Adipocyte (in vitro differentiated cells): ENCODE data around the gene MAOA.
"Not testable (repeated sequence)": the region's sequence is repeated elsewhere in the genome, so short reads cannot be mapped to it uniquely, and the experiment has no call there.

Experiments
- DNase-seq: peaks from one replicate; pipeline ENCODE4 v3.0.0-alpha.2; 2015; ENCODE audit warnings: low read depth
- H3K27me3 ChIP-seq: replicated peaks from 2 replicates; pipeline ENCODE4 v1.7.0; 2013; ENCODE audit warnings: mild to moderate bottlenecking, low read length, moderate library complexity; ENCODE audit not compliant: control insufficient read depth, insufficient read depth
- H3K36me3 ChIP-seq: 2 replicates; pipeline ENCODE4 v1.7.0; 2013; ENCODE audit warnings: low read length, mild to moderate bottlenecking, moderate library complexity; ENCODE audit not compliant: control insufficient read depth, insufficient read depth, severe bottlenecking
- H3K4me1 ChIP-seq: 2 replicates; pipeline ENCODE4 v1.7.0; 2013; ENCODE audit warnings: mild to moderate bottlenecking, low read length, moderate library complexity; ENCODE audit not compliant: control insufficient read depth, insufficient read depth
- H3K4me3 ChIP-seq: 2 replicates; pipeline ENCODE4 v1.7.0; 2013; ENCODE audit warnings: mild to moderate bottlenecking, low read length, moderate library complexity
- H3K9ac ChIP-seq: 2 replicates; pipeline ENCODE4 v1.7.0; 2013; ENCODE audit warnings: mild to moderate bottlenecking, low read length, moderate library complexity
- H3K9me3 ChIP-seq: 2 replicates; pipeline ENCODE4 v1.7.0; 2013; ENCODE audit warnings: mild to moderate bottlenecking, low read length, moderate library complexity; ENCODE audit not compliant: control insufficient read depth

MAOA gene

GRCh38 chrX:43664258-43664657, 8.2 kb downstream of the MAOA start:
- peaks cover 50% of the 10 kb centered on the region for H3K4me1 ChIP-seq
- H3K9ac ChIP-seq: peak overlapping the region; percentile 18
- peaks cover 11% of the 10 kb centered on the region for H3K36me3 ChIP-seq
- no peaks in the 10 kb centered on the region for H3K27me3 ChIP-seq
- no peak overlapping the region for H3K4me3 ChIP-seq
- H3K9me3 ChIP-seq: no peaks in the 10 kb centered on the region
- DNase-seq: no peak

- no peak for DNase-seq
Measured at GRCh38 chrX:43664708-43665107, 8.6 kb downstream of the MAOA start.

GRCh38 chrX:43666311-43666912, 10.3 kb downstream of the MAOA start:
- Histone ChIP-seq H3K27me3 (no peaks in the 10 kb centered on the region), H3K9me3 (no peaks in the 10 kb centered on the region), H3K4me3 (no peak overlapping the region), H3K36me3 (peaks cover 11% of the 10 kb centered on the region), H3K4me1 (peaks cover 34% of the 10 kb centered on the region), H3K9ac (no peak overlapping the region)
- DNase-seq: no peak

More at GRCh38 chrX:43664708-43665107, 8.6 kb downstream of the MAOA start:
- no peak overlapping the region for H3K9ac ChIP-seq
- peaks cover 11% of the 10 kb centered on the region for H3K36me3 ChIP-seq
- no peaks in the 10 kb centered on the region for H3K9me3 ChIP-seq
- no peak overlapping the region for H3K4me3 ChIP-seq
- H3K27me3 ChIP-seq: no peaks in the 10 kb centered on the region
- H3K4me1 ChIP-seq: peaks cover 47% of the 10 kb centered on the region

GRCh38 chrX:43675965-43676628, 20.0 kb downstream of the MAOA start:
- H3K4me1 ChIP-seq: peaks cover 19% of the 10 kb centered on the region
- H3K9ac ChIP-seq, DNase-seq, H3K36me3 ChIP-seq, H3K4me3 ChIP-seq, H3K27me3 ChIP-seq, H3K9me3 ChIP-seq: not testable (repeated sequence)

- Histone ChIP-seq H3K9me3 (no peaks in the 10 kb centered on the region), H3K36me3 (no peaks in the 10 kb centered on the region), H3K4me1 (peaks cover 19% of the 10 kb centered on the region), H3K27me3 (no peaks in the 10 kb centered on the region), H3K9ac (no peak overlapping the region), H3K4me3 (no peak overlapping the region)
- no peak for DNase-seq
Measured at GRCh38 chrX:43676971-43677572, 21.0 kb downstream of the MAOA start.

GRCh38 chrX:43677993-43678392, 21.9 kb downstream of the MAOA start:
- Histone ChIP-seq H3K4me3 (no peak overlapping the region), H3K4me1 (peaks cover 19% of the 10 kb centered on the region), H3K27me3 (no peaks in the 10 kb centered on the region), H3K36me3 (no peaks in the 10 kb centered on the region), H3K9ac (no peak overlapping the region), H3K9me3 (no peaks in the 10 kb centered on the region)
- DNase-seq: no peak

- Histone ChIP-seq H3K36me3 (peaks cover 9% of the 10 kb centered on the region), H3K9ac (no peak overlapping the region), H3K9me3 (no peaks in the 10 kb centered on the region), H3K4me3 (no peak overlapping the region), H3K4me1 (peaks cover 19% of the 10 kb centered on the region), H3K27me3 (no peaks in the 10 kb centered on the region)
- no peak for DNase-seq
Measured at GRCh38 chrX:43679058-43679457, 23.0 kb downstream of the MAOA start.

- Histone ChIP-seq H3K9me3 (no peaks in the 10 kb centered on the region), H3K27me3 (no peaks in the 10 kb centered on the region), H3K9ac (no peak overlapping the region), H3K4me3 (no peak overlapping the region), H3K4me1 (peaks cover 19% of the 10 kb centered on the region), H3K36me3 (peaks cover 16% of the 10 kb centered on the region)
- peak; percentile 44 for DNase-seq
Measured at GRCh38 chrX:43679778-43680177, 23.7 kb downstream of the MAOA start.

GRCh38 chrX:43682726-43683125, 26.6 kb downstream of the MAOA start:
- Histone ChIP-seq H3K4me1 (peaks cover 19% of the 10 kb centered on the region), H3K9me3 (no peaks in the 10 kb centered on the region), H3K27me3 (no peaks in the 10 kb centered on the region), H3K36me3 (peaks cover 37% of the 10 kb centered on the region), H3K4me3 (no peak overlapping the region), H3K9ac (no peak overlapping the region)
- DNase-seq: no peak

GRCh38 chrX:43685221-43685620, 29.1 kb downstream of the MAOA start:
- no peak for DNase-seq
- Histone ChIP-seq H3K27me3 (no peaks in the 10 kb centered on the region), H3K9me3 (no peaks in the 10 kb centered on the region), H3K4me3 (no peak overlapping the region), H3K36me3 (peaks cover 39% of the 10 kb centered on the region), H3K4me1 (peaks cover 6% of the 10 kb centered on the region), H3K9ac (no peak overlapping the region)

- H3K9me3 ChIP-seq: no peaks in the 10 kb centered on the region
- H3K27me3 ChIP-seq: no peaks in the 10 kb centered on the region
- no peak for DNase-seq
Measured at GRCh38 chrX:43688586-43688985, 32.5 kb downstream of the MAOA start.

More at GRCh38 chrX:43688586-43688985, 32.5 kb downstream of the MAOA start:
- H3K4me3 ChIP-seq: no peak overlapping the region
- H3K9ac ChIP-seq: no peak overlapping the region
- peaks cover 47% of the 10 kb centered on the region for H3K36me3 ChIP-seq
- H3K4me1 ChIP-seq: peaks cover 2% of the 10 kb centered on the region
